Muscle layer of duodenum (tissue), 2 donors: ENCODE results near the gene MORC3.
"Not testable (repeated sequence)": the region's sequence is repeated elsewhere in the genome, so short reads cannot be mapped to it uniquely, and the experiment has no call there.

ENCODE experiments used
- H3K27ac ChIP-seq: one replicate; pipeline ENCODE4 v1.7.0; 2013; ENCODE audit warnings: mild to moderate bottlenecking, low read length
- H3K27me3 ChIP-seq: one replicate; pipeline ENCODE4 v1.7.0; 2013; ENCODE audit warnings: low read depth, mild to moderate bottlenecking, control low read depth, low read length
- H3K36me3 ChIP-seq, 2 donors: one replicate each; pipeline ENCODE4 v1.7.0; 2013; ENCODE audit warnings: low read length in 2 of 2, control low read depth in 1 of 2, mild to moderate bottlenecking in 1 of 2; ENCODE audit not compliant: insufficient read depth in 2 of 2, control insufficient read depth in 1 of 2
- H3K4me1 ChIP-seq, 2 donors: one replicate each; pipeline ENCODE4 v1.7.0; 2013; ENCODE audit warnings: low read length in 2 of 2, mild to moderate bottlenecking in 2 of 2, control low read depth in 1 of 2, moderate library complexity in 1 of 2; ENCODE audit not compliant: insufficient read depth in 2 of 2, control insufficient read depth in 1 of 2
- H3K4me3 ChIP-seq, 2 donors: one replicate each; pipeline ENCODE4 v1.7.0; 2013; ENCODE audit warnings: low read length in 2 of 2, low read depth in 1 of 2, mild to moderate bottlenecking in 1 of 2
- H3K9me3 ChIP-seq, 2 donors: one replicate each; pipeline ENCODE4 v1.7.0; 2013; ENCODE audit warnings: low read length in 2 of 2, control low read depth in 1 of 2, mild to moderate bottlenecking in 1 of 2; ENCODE audit not compliant: control insufficient read depth in 1 of 2
- donor health status: healthy.

MORC3 gene

DNA sequence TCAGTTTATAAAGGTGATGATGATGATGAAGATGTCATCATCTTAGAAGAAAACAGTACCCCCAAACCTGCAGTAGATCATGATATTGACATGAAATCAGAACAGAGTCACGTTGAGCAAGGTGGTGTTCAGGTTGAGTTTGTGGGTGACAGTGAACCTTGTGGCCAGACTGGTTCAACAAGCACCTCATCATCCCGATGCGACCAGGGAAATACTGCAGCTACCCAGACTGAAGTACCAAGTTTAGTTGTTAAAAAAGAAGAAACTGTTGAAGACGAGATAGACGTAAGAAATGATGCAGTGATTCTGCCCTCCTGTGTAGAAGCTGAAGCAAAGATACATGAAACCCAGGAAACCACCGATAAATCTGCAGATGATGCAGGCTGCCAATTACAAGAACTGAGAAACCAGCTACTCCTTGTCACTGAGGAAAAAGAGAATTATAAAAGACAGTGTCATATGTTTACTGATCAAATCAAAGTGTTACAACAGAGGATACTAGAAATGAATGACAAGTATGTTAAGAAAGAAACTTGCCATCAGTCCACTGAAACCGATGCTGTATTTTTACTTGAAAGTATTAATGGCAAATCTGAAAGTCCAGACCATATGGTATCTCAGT, 49.2 kb downstream of the MORC3 start:
- no peaks in the 10 kb centered on the region for H3K4me1 ChIP-seq
- no peaks in the 10 kb centered on the region for H3K27me3 ChIP-seq
- peaks cover 78 to 88% of the 10 kb centered on the region in 2 donors for H3K36me3 ChIP-seq
- H3K9me3 ChIP-seq: no peaks in the 10 kb centered on the region
- H3K4me3 ChIP-seq: no peak overlapping the region
- H3K27ac ChIP-seq: no peak overlapping the region

DNA sequence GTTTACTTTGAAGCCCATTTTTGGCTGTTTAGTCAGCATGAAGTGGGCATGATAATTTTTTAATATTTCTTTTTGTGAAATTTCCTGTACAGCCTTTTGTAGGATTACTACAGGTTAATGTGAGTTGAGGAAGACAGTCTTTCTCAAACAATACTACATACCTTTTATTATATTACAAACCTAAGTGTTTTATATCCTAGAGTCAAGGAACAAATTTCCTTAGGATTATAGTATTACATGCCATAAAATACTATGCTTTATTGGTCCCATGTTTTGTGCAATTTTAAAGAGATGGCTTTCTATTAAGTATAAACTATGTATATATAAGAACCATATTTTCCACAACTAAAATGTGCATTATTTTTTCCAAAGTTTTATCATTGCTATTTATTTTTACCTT, 56.0 kb downstream of the MORC3 start:
- Histone ChIP-seq H3K36me3 (peaks cover 33 to 54% of the 10 kb centered on the region in 2 donors), H3K27ac (no peak overlapping the region), H3K27me3 (no peaks in the 10 kb centered on the region), H3K4me1 (no peaks in the 10 kb centered on the region), H3K9me3 (no peaks in the 10 kb centered on the region), H3K4me3 (no peak overlapping the region)

DNA sequence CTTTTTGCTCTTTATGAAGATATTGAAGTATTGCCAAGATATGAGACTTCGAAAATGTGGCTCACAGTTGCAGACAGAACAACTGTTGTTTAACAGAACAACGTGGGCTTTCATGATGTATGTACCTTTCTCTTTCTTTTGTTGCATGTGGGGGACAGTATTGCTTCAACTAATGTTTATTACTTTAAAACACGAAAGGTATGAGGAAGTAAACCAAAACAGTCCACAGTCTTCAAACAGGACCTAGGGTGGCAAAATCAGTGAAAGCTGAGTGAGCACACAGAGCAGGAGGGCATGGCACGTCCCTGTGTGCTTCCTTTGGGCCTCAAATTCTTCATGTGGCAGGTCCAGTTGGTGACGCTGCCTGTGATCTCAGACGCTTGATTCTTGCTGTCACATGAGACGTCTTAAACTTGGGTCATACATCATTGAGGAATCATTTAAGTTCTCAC, 57.4 kb downstream of the MORC3 start:
- Histone ChIP-seq H3K27ac (no peak overlapping the region), H3K27me3 (no peaks in the 10 kb centered on the region), H3K4me1 (no peaks in the 10 kb centered on the region), H3K36me3 (peaks cover 20 to 44% of the 10 kb centered on the region in 2 donors), H3K9me3 (no peaks in the 10 kb centered on the region), H3K4me3 (no peak overlapping the region)

DNA sequence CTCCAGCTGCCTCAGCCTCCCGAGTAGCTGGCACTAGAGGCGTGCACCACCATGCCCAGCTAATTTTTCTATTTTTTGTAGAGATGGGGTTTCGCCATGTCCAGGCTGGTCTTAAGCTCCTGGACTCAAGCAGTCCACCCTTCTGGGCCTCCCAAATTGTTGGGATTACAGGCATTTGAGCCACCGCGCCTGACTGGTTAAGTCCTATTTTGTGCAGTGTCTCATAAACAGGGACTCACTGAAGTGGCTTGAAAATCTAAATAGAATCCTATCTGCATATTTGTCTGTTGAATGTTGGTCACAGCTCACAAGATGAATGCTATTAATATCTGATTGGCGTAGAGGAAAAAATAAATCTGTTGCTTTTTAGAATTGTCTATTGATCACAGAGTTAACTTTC, 59.3 kb downstream of the MORC3 start:
- Histone ChIP-seq H3K36me3 (peaks cover 11 to 28% of the 10 kb centered on the region in 2 donors), H3K4me3 (no peak overlapping the region), H3K27ac (no peak overlapping the region), H3K4me1 (no peaks in the 10 kb centered on the region), H3K9me3 (no peaks in the 10 kb centered on the region), H3K27me3 (no peaks in the 10 kb centered on the region)

DNA sequence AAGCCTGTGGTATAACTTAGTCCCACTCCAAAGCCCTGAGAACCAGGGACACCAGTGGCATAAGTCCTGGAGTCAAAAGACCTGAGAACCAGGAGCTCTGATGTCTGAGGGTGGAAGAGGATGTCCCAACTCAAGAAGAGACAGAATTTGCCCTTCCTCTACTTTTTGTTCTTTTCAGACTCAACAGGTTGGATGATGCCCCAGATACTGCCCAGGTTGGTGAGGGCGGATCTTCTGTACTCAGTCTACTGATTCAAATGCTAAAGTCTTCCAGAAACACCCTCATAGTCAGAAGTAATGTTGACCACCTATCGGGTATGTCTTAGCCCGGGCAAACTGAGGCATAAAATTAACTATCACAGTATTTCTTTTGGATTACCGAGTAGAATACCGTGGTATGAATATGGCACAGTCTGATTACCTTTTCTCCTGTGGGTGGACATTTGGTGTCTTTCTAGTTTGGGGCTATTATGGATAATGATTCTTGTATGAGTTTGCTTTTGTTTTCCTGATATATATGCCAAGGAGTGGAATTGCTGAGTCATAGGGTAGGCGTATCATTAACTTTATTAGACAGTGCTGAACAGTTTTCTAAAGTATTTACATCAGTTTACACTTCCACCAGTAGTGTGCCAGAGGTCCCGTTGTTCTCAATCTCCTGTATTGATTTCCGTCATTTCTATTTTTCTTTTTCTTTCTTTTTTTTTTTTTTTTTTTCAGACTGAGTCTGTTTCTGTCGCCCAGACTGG, 62.0 kb downstream of the MORC3 start:
- Histone ChIP-seq H3K36me3 (peaks cover 6 to 10% of the 10 kb centered on the region in 2 donors), H3K4me3 (no peak overlapping the region), H3K27ac (no peak overlapping the region), H3K9me3 (no peaks in the 10 kb centered on the region), H3K4me1 (peaks cover 0 to 4% of the 10 kb centered on the region in 2 donors), H3K27me3 (no peaks in the 10 kb centered on the region)

DNA sequence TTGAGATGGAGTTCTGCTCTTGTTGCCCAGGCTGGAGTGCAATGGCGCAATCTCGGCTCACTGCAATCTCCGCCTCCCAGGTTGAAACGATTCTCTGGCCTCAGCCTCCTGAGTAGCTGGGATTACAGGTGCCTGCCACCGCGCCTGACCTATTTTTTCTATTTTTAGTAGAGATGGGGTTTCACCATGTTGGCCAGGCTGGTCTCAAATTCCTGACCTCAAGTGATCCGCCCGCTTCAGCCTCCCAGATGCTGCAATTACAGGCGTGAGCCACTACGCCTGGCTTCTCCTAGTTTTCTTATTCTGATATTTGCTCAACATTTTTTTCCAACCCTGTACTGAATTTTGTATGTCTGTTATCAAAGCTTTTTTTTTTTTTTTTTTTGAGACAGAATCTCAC, 62.7 kb downstream of the MORC3 start:
- not testable (repeated sequence) for H3K9me3 ChIP-seq, H3K36me3 ChIP-seq, H3K27me3 ChIP-seq, H3K4me3 ChIP-seq, H3K27ac ChIP-seq, H3K4me1 ChIP-seq

DNA sequence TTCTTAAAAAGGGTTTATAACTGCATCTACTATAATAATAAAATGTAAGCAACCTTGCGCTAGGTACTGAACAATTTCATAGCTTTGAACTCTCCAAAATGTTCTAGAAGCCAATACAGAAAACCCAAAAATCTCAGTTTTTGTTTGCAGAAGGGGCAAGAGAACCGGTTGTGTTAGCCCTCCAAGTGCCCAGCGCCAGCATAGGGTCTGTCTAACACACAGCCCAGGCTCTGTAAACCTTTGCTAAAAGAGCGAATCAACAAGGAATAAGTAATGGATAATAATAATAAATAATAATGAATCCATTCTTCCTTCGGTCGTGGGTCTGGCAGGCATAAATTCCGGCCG, 64.9 kb downstream of the MORC3 start:
- H3K4me1 ChIP-seq: peaks cover 0 to 4% of the 10 kb centered on the region in 2 donors
- no peaks in the 10 kb centered on the region for H3K9me3 ChIP-seq
- no peaks in the 10 kb centered on the region for H3K27me3 ChIP-seq
- H3K4me3 ChIP-seq: peak overlapping the region in 1 of 2 donors; percentile 62
- H3K36me3 ChIP-seq: no peaks in the 10 kb centered on the region
- H3K27ac ChIP-seq: no peak overlapping the region

DNA sequence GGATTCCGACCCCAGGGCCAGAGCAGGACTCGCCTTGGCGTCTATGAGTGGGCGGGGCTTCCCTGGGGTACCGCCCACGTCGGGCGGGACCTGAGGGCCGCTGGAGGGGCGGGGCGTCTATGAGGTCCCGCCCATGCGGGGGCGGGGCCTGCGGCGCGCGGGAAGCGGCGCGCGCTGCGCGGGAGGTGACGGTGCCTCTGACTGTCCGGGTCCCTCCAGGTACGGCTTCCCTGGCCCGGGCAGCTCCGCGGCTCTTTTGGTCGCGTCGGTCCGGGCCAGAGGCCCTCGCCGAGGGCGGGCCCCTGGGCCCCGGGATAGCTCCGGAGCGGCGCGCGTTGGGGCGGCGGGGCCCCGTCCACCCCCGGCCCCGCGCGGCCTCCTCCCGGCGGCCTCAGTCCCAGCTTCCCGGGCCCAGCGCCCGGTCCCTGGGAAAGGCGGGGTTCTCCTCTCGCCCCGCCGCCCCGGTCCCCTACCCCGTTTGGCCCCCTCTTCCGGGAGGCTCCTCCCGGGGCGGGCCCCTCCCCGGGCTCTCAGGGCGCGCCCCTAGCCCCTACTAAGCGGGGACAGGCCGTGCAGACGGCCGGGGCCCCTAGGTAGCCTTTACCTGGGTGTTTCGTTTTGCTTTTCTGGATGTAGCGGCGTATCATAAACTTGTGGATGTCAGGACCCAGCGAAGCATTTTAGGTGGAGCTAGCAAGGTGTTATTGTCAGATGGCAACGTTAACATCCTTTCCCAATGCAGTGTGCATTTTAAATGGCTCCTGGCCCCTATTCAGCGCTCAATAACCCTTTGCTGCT, 65.4 kb downstream of the MORC3 start, which contains the start of gene CHAF1B:
Gene CHAF1B, plus strand, starts transcription at position 160 of the 798 bp plus-strand sequence. CDS start 745 bp downstream, outside the sequence.
- H3K4me1 ChIP-seq: peaks cover 0 to 4% of the 10 kb centered on the region in 2 donors
- H3K36me3 ChIP-seq: no peaks in the 10 kb centered on the region
- H3K27ac ChIP-seq: no peak within 1 kb of the TSS
- no peaks in the 10 kb centered on the region for H3K27me3 ChIP-seq
- peak within 1 kb of the TSS; percentile 62 to 69 for H3K4me3 ChIP-seq
- H3K9me3 ChIP-seq: no peaks in the 10 kb centered on the region

DNA sequence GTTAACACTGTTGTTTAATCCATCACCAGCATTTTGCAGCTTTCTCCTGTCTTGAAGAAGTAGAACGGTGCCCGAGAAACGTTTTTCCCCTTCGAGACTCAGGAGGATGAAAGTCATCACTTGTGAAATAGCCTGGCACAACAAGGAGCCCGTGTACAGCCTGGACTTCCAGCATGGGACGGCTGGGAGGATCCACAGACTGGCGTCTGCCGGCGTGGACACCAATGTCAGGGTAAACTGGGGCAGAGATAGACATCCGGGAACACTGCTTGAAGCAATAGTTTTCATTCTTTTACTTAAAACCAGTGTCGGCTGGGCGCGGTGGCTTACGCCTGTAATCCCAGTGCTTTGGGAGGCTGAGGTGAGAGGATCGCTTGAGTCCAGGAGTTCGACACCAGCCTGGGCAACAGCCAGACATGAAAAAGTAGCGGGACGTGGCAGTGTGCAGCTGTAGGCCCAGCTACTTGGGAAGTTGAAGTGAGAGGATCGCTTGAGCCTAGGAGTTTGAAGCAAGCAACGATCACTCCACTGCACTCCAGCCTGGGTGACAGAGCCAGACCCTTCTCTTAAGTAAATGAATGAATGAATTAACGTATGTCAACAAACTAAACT, 66.1 kb downstream of the MORC3 start:
- Histone ChIP-seq H3K4me3 (peak overlapping the region; percentile 62 to 69), H3K27ac (no peak overlapping the region), H3K4me1 (peaks cover 0 to 4% of the 10 kb centered on the region in 2 donors), H3K9me3 (no peaks in the 10 kb centered on the region), H3K27me3 (no peaks in the 10 kb centered on the region), H3K36me3 (no peaks in the 10 kb centered on the region)

DNA sequence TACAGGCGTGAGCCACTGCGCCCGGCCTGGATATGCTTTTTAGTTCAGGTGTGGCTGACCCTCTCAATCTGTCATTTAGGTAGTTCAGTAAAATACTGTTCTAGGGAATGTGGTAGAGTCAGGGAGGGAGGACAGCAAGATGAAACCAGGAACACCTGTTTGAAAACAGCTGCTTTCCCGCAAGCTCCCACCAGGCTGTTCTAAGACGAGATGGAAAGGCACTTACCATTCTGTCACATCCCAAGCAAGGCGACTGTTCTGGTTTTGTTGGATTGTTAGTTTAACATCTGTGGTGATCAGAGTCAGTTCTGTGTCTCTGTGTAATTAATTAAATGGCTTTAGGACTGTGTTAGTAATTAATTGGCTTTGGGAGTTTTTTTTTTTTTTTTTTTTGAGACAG, 68.1 kb downstream of the MORC3 start:
- H3K27me3 ChIP-seq: no peaks in the 10 kb centered on the region
- no peak overlapping the region for H3K4me3 ChIP-seq
- peaks cover 0 to 4% of the 10 kb centered on the region in 2 donors for H3K4me1 ChIP-seq
- H3K9me3 ChIP-seq: no peaks in the 10 kb centered on the region
- no peak overlapping the region for H3K27ac ChIP-seq
- H3K36me3 ChIP-seq: no peaks in the 10 kb centered on the region

DNA sequence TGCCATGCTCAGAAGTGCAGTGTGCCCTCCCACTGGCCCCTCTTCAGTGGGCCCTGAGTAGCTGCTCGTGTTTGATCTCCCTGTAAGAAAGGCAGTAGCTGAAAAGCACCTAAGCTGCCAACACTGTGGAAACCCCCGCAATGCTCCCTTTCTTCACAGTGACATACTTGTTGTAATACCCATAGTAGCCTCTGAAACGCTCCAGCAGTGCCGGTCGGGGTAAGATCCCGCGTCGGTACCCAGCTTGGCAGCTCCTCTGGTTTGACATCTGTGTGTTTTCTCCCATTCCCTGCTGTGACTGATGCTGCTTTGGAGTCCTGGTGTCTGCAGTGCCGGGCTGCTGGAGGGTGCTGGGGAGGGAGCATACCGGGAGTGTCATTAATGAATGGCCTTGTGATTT, 68.8 kb downstream of the MORC3 start:
- H3K27me3 ChIP-seq: no peaks in the 10 kb centered on the region
- no peak overlapping the region for H3K27ac ChIP-seq
- H3K9me3 ChIP-seq: no peaks in the 10 kb centered on the region
- H3K4me3 ChIP-seq: no peak overlapping the region
- no peaks in the 10 kb centered on the region for H3K36me3 ChIP-seq
- peaks cover 0 to 4% of the 10 kb centered on the region in 2 donors for H3K4me1 ChIP-seq
